HepG2 (cell line): ENCODE data around the gene LRP1B. TPM values are rescaled to one million over a fixed set of nuclear protein-coding genes. Genes with fewer than 3 reads are reported as not detected.

Experiments used
- ATAC-seq: fragments of 200-7000 bp; cut with Tn5 transposase; 3 replicates; pipeline ENCODE4 v1.9.1; 2020; ENCODE audit warnings: mild to moderate bottlenecking, moderate library complexity
- BruUV-seq: library from RNA; stranded (reverse); fragments of 400-500 nt; replicated peaks from 2 replicates; lab custom pipeline; 2021; lab: Mats Ljungman, UMichigan
- CTCF ChIA-PET: fragments of 300-600 bp; formaldehyde crosslinking; extraction: SDS; loops from one replicate; lab custom pipeline; 2021; ENCODE audit warnings: low total read pairs, inconsistent platforms, low intra/inter-chr PET ratio; lab: Yijun Ruan, JAX
- POLR2A ChIA-PET: fragments of 350-600 bp; sonication (Branson Sonifier 250); formaldehyde crosslinking; loops from one replicate; lab custom pipeline; 2020; ENCODE audit warnings: antibody characterized with exemption, inconsistent platforms; lab: Yijun Ruan, JAX
- DNase-seq: peaks from one replicate; pipeline ENCODE4 v3.0.0-alpha.2; 2015; ENCODE audit warnings: low spot score
- FAIRE-seq: peaks from 3 replicates; lab custom pipeline; 2011; peaks lifted over from hg19 to GRCh38; lab: Jason Lieb, UNC
- H2AFZ ChIP-seq: one replicate; pipeline ENCODE4 v1.6.1; 2011; ENCODE audit warnings: low read length, inconsistent platforms
- H3K27ac ChIP-seq: fragments of 300-600 bp; 3 replicates; pipeline ENCODE4 v1.8.0; 2011; ENCODE audit warnings: mixed run types, mild to moderate bottlenecking, mixed read lengths, low read length, inconsistent platforms; ENCODE audit not compliant: insufficient read depth; ENCODE audit errors: extremely low read length
- H3K27me3 ChIP-seq, 2 experiments: fragments of 200-600 bp in 1 of 2; 2 replicates in 1 of 2; 3 replicates in 1 of 2; pipeline versions ENCODE4 v1.6.0 to v1.8.0; 2011; ENCODE audit warnings: low read length in 2 of 2, mild to moderate bottlenecking in 2 of 2, moderate library complexity in 2 of 2, inconsistent platforms in 1 of 2; ENCODE audit not compliant: insufficient read depth in 2 of 2, control insufficient read depth in 1 of 2
- H3K36me3 ChIP-seq, 2 experiments: fragments of 200-600 bp in 1 of 2; replicated peaks in 1 of 2; 2 replicates in 1 of 2; 3 replicates in 1 of 2; pipeline versions ENCODE4 v1.5.1 to v1.8.0; 2011; ENCODE audit warnings: low read length in 2 of 2, inconsistent platforms in 1 of 2; ENCODE audit not compliant: insufficient read depth in 2 of 2, control insufficient read depth in 1 of 2
- H3K4me1 ChIP-seq: 2 replicates; pipeline ENCODE4 v1.5.1; 2012; ENCODE audit warnings: low read length, inconsistent platforms; ENCODE audit not compliant: insufficient read depth
- H3K4me2 ChIP-seq: 2 replicates; pipeline ENCODE4 v1.6.0; 2011; ENCODE audit warnings: low read depth, low read length, inconsistent platforms
- H3K4me3 ChIP-seq, 3 experiments: fragments of 200-600 bp in 1 of 3; sonication (generic), shearing (Covaris generic) in 1 of 3; replicated peaks in 1 of 3; 2 replicates each; pipeline ENCODE4 v1.5.1; 2011 to 2016; ENCODE audit warnings: low read length in 3 of 3, inconsistent platforms in 2 of 3, low read depth in 2 of 3, mild to moderate bottlenecking in 2 of 3, control low read depth in 1 of 3, mixed read lengths in 1 of 3; ENCODE audit not compliant: insufficient read depth in 1 of 3
- H3K79me2 ChIP-seq: one replicate; pipeline ENCODE4 v1.6.1; 2011; ENCODE audit warnings: low read length, inconsistent platforms; ENCODE audit not compliant: insufficient read depth
- H3K9ac ChIP-seq: 2 replicates; pipeline ENCODE4 v1.6.0; 2011; ENCODE audit warnings: mild to moderate bottlenecking, low read depth, low read length, inconsistent platforms; ENCODE audit not compliant: insufficient read depth
- H3K9me3 ChIP-seq: 2 replicates; pipeline ENCODE4 v1.5.1; 2012; ENCODE audit warnings: mild to moderate bottlenecking, low read length
- H4K20me1 ChIP-seq: 2 replicates; pipeline ENCODE4 v1.6.0; 2011; ENCODE audit warnings: inconsistent platforms, mild to moderate bottlenecking, low read length, moderate library complexity; ENCODE audit not compliant: insufficient read depth
- MLLT10 ChIP-seq: sonication (generic); formaldehyde crosslinking; IDR thresholded peaks from 2 replicates; pipeline ENCODE4 v1.4.0; 2020; ENCODE audit warnings: missing genetic modification reagents
- NR3C1 ChIP-seq: sonication (generic); formaldehyde crosslinking; IDR thresholded peaks from 2 replicates; pipeline ENCODE4 v1.4.0; 2020; ENCODE audit warnings: missing genetic modification reagents
- UBTF ChIP-seq: sonication (generic); formaldehyde crosslinking; IDR thresholded peaks from 2 replicates; pipeline ENCODE4 v1.4.0; 2020; ENCODE audit warnings: mild to moderate bottlenecking, missing genetic modification reagents
- ZNF639 ChIP-seq: conservative IDR thresholded peaks from 2 replicates; pipeline ENCODE4 v1.6.1; 2018; ENCODE audit warnings: missing genetic modification reagents
- WGBS: methylation state at CpG from one replicate; pipeline ENCODE4 v1.1.6; 2017; ENCODE audit warnings: low lambda C conversion rate; 5-methylcytosine and 5-hydroxymethylcytosine counted together
- in situ Hi-C: cut with HindIII; loops from 2 replicates; pipeline ENCODE4 v1.10.0; 2017; ENCODE audit warnings: low pct_unique_long_range_greater_than_20kb; ENCODE audit not compliant: extremely low pct_ligation_motif_present
- intact Hi-C: fragments of 100-400 bp; cut with micrococcal nuclease; formaldehyde crosslinking; loops from one replicate; pipeline ENCODE4 v1.10.0; 2022; ENCODE audit not compliant: unreplicated experiment
- polyA plus RNA-seq, 8 experiments: library from polyadenylated mRNA; depleted of rRNA in 3 of 8; stranded (reverse) in 7 of 8; unstranded in 1 of 8; fragments of >200 nt; fragmentation: Illumina TruSeq in 4 of 8; extraction: Trizol in 4 of 8; gene quantifications; 2 replicates each; pipeline versions ENCODE4 v1.2.1 to v1.2.3, GENCODE V29; 2011 to 2016; ENCODE audit warnings: low read depth in 4 of 8, missing spikeins in 1 of 8, mixed read lengths in 1 of 8; ENCODE audit not compliant: insufficient read depth in 1 of 8
- total RNA-seq, 5 experiments: library from RNA; depleted of rRNA; stranded (reverse); fragments of >200 nt; fragmentation: Illumina TruSeq; extraction: Trizol; gene quantifications; 2 replicates each; pipeline ENCODE4 v1.2.3, GENCODE V29; 2016; ENCODE audit warnings: low read depth in 1 of 5

The LRP1B gene
- total and polyA plus RNA-seq, 2 of the 13 experiments (the other 11 are each of a cell fraction or from before 2014, with no cell fraction given), result 0.04 TPM; not detected in 1

GRCh38 chr2:141856215-141856919 is 274.4 kb downstream of the LRP1B start:
- in situ Hi-C loops, result no loop called here
- FAIRE-seq (no peak), ATAC-seq (no peak), DNase-seq (no peak)
- no peaks in the 10 kb centered on the region for H4K20me1 ChIP-seq
- no peak overlapping the region for H3K9ac ChIP-seq
- no peak for TF ChIP-seq MLLT10 (CRISPR knock-in tag)
- no peak for TF ChIP-seq NR3C1 (CRISPR knock-in tag)
- TF ChIP-seq UBTF (CRISPR knock-in tag), result no peak
- TF ChIP-seq ZNF639, result no peak
- H2AFZ ChIP-seq, result no peak overlapping the region
- no TSS peak for BruUV-seq
- under 1% methylated on average over 5 of the region's 5 CpGs for WGBS
- POLR2A ChIA-PET, result no interaction called here
- H3K27me3 ChIP-seq, result no peaks in the 10 kb centered on the region
- intact Hi-C loops, result no loop called here
- H3K79me2 ChIP-seq, result no peaks in the 10 kb centered on the region
- H3K27ac ChIP-seq, result no peak overlapping the region
- H3K36me3 ChIP-seq, result no peaks in the 10 kb centered on the region
- H3K9me3 ChIP-seq, result no peaks in the 10 kb centered on the region
- no peaks in the 10 kb centered on the region for H3K4me1 ChIP-seq
- CTCF ChIA-PET, result no interaction called here
- H3K4me3 ChIP-seq, result no peak overlapping the region
- H3K4me2 ChIP-seq, result no peak overlapping the region
